HepG2 (cell line): ENCODE measurements around the gene ERC1. TPM values are rescaled to one million over a fixed set of nuclear protein-coding genes. Genes with fewer than 3 reads are reported as not detected.

Experiments
- DDIT3 ChIP-seq: sonication (generic); formaldehyde crosslinking; IDR thresholded peaks from 2 replicates; pipeline ENCODE4 v1.4.0; 2020; ENCODE audit warnings: mild to moderate bottlenecking, missing genetic modification reagents
- DPF2 ChIP-seq: sonication (generic); formaldehyde crosslinking; IDR thresholded peaks from 2 replicates; pipeline ENCODE4 v1.4.0; 2020; ENCODE audit warnings: mild to moderate bottlenecking, low read depth, missing genetic modification reagents, borderline replicate concordance
- DR1 ChIP-seq: sonication (generic); formaldehyde crosslinking; IDR thresholded peaks from 2 replicates; pipeline ENCODE4 v1.8.0; 2021; ENCODE audit warnings: mild to moderate bottlenecking, missing genetic modification reagents, inconsistent platforms
- HMGA1 ChIP-seq: sonication (generic); formaldehyde crosslinking; conservative IDR thresholded peaks from 2 replicates; pipeline ENCODE4 v1.4.0; 2020; ENCODE audit warnings: missing genetic modification reagents
- MED8 ChIP-seq: sonication (generic); formaldehyde crosslinking; IDR thresholded peaks from 2 replicates; pipeline ENCODE4 v1.8.1; 2023; ENCODE audit warnings: mild to moderate bottlenecking, missing genetic modification reagents; ENCODE audit not compliant: insufficient replicate concordance
- NONO ChIP-seq, 2 experiments: fragments of 450-650 bp in 1 of 2; sonication (generic) in 1 of 2; formaldehyde crosslinking in 1 of 2; IDR thresholded peaks in 1 of 2; conservative IDR thresholded peaks in 1 of 2; 2 replicates each; pipeline versions ENCODE4 v1.6.1 to v1.8.0; 2017 to 2022; ENCODE audit warnings: mild to moderate bottlenecking in 1 of 2, missing genetic modification reagents in 1 of 2, moderate library complexity in 1 of 2
- SMAD3 ChIP-seq: sonication (generic); formaldehyde crosslinking; IDR thresholded peaks from 2 replicates; pipeline ENCODE4 v1.4.0; 2020; ENCODE audit warnings: missing genetic modification reagents
- STAG1 ChIP-seq: sonication (generic); formaldehyde crosslinking; IDR thresholded peaks from 2 replicates; pipeline ENCODE4 v1.4.0; 2020; ENCODE audit warnings: missing genetic modification reagents
- ZBTB10 ChIP-seq: sonication (generic); formaldehyde crosslinking; IDR thresholded peaks from 2 replicates; pipeline ENCODE4 v1.4.0; 2020; ENCODE audit warnings: missing genetic modification reagents, borderline replicate concordance
- ZNF766 ChIP-seq: sonication (generic); formaldehyde crosslinking; IDR thresholded peaks from 2 replicates; pipeline ENCODE4 v1.5.0; 2020; ENCODE audit warnings: missing genetic modification reagents, borderline replicate concordance
- polyA plus RNA-seq, 8 experiments: library from polyadenylated mRNA; depleted of rRNA in 3 of 8; stranded (reverse) in 7 of 8; unstranded in 1 of 8; fragments of >200 nt; fragmentation: Illumina TruSeq in 4 of 8; extraction: Trizol in 4 of 8; gene quantifications; 2 replicates each; pipeline versions ENCODE4 v1.2.1 to v1.2.3, GENCODE V29; 2011 to 2016; ENCODE audit warnings: low read depth in 4 of 8, missing spikeins in 1 of 8, mixed read lengths in 1 of 8; ENCODE audit not compliant: insufficient read depth in 1 of 8
- total RNA-seq, 5 experiments: library from RNA; depleted of rRNA; stranded (reverse); fragments of >200 nt; fragmentation: Illumina TruSeq; extraction: Trizol; gene quantifications; 2 replicates each; pipeline ENCODE4 v1.2.3, GENCODE V29; 2016; ENCODE audit warnings: low read depth in 1 of 5

Gene ERC1
- total and polyA plus RNA-seq, 2 of the 13 experiments (the other 11 are each of a cell fraction or from before 2014, with no cell fraction given), result 6.1 to 12.4 TPM

GRCh38 chr12:991350-992333, 619 bp downstream of the ERC1 start (continued):
- TF ChIP-seq MED8 (CRISPR knock-in tag), result no peak
- 0 out of 2 replicates have a peak, but pooled peaks have one; percentile 11 for TF ChIP-seq ZBTB10 (CRISPR knock-in tag)
- TF ChIP-seq DPF2, result no peak
- no peak for TF ChIP-seq NONO (IDR thresholded peaks at IDR 0.05)
- 0 out of 2 replicates have a peak, but pooled peaks have one; percentile 4 for TF ChIP-seq NONO (CRISPR knock-in tag; conservative IDR thresholded peaks at IDR 0.05)
- TF ChIP-seq DR1 (CRISPR knock-in tag), result no peak
- no peak for TF ChIP-seq HMGA1
- TF ChIP-seq STAG1 (CRISPR knock-in tag), result no peak
- no peak for TF ChIP-seq DDIT3 (CRISPR knock-in tag)
- 0 out of 2 replicates have a peak, but pooled peaks have one; percentile 3 for TF ChIP-seq SMAD3 (CRISPR knock-in tag)
- TF ChIP-seq ZNF766 (CRISPR knock-in tag), result 0 out of 2 replicates have a peak, but pooled peaks have one; percentile 7
